Measurements from ENCODE around the gene FABP6. TPM values are rescaled to one million over a fixed set of nuclear protein-coding genes. Genes with fewer than 3 reads are reported as not detected.

Gene FABP6
- total RNA-seq, 1 experiment from 2014 or later: 5.2 TPM

GRCh38 chr5:160231783-160232342 is 2.6 kb downstream of the FABP6 start:
- Histone ChIP-seq H3K18ac (ENCODE audit: insufficient read length, low read depth, low read length) (peak overlapping the region; percentile 39), H4K5ac (ENCODE audit: insufficient read length, low read depth, low read length) (no peak overlapping the region), H3T11ph (ENCODE audit: low read length) (no peak overlapping the region), H3K23me2 (ENCODE audit: insufficient read length, low read depth, low read length, poor library complexity, severe bottlenecking) (no peaks in the 10 kb centered on the region), H3K27ac (ENCODE audit: insufficient read length, low read depth, low read length) (no peak overlapping the region), H2BK20ac (ENCODE audit: low read depth, low read length, poor library complexity, severe bottlenecking) (no peak overlapping the region), H2BK15ac (ENCODE audit: low read depth, low read length) (no peak overlapping the region), H3K4me1 (ENCODE audit: insufficient read depth, low read length) (0 out of 2 replicates have a peak, but pooled peaks cover 3% of the 10 kb centered on the region), H2BK120ac (ENCODE audit: low read depth, low read length, poor library complexity, severe bottlenecking) (no peak overlapping the region), H3K4ac (ENCODE audit: low read depth, low read length) (no peak overlapping the region), H3K9me3 (ENCODE audit: control insufficient read depth, low read depth, low read length) (no peaks in the 10 kb centered on the region), H3K79me1 (ENCODE audit: insufficient read depth, low read depth, low read length, poor library complexity, severe bottlenecking) (no peaks in the 10 kb centered on the region), H3K56ac (ENCODE audit: insufficient read length, low read depth, low read length) (no peak overlapping the region), H3K4me2 (ENCODE audit: insufficient read depth, insufficient read length, low read length) (no peak overlapping the region), H4K8ac (replicated peaks; ENCODE audit: insufficient read length, low read depth, low read length) (no peak overlapping the region), H2AK5ac (ENCODE audit: insufficient read length, low read length) (no peak overlapping the region), H4K91ac (ENCODE audit: insufficient read length, low read depth, low read length) (no peak overlapping the region), H4K20me1 (ENCODE audit: control insufficient read depth, insufficient read depth, insufficient read length) (no peaks in the 10 kb centered on the region), H3K9ac (ENCODE audit: extremely low read depth, insufficient read length, low read length) (no peak overlapping the region), H3K14ac (ENCODE audit: insufficient read depth, low read length) (no peak overlapping the region; the same call in 1 of the 2 replicates), H2AFZ (ENCODE audit: low read length) (no peak overlapping the region), H2BK12ac (ENCODE audit: insufficient read length, low read depth, low read length) (no peak overlapping the region), H3K79me2 (ENCODE audit: insufficient read depth, low read length) (no peaks in the 10 kb centered on the region), H2BK5ac (ENCODE audit: insufficient read length, low read length) (no peak overlapping the region), H3K27me3 (ENCODE audit: insufficient read depth, low read length) (no peaks in the 10 kb centered on the region), H3K23ac (ENCODE audit: insufficient read length, low read depth, low read length) (no peak overlapping the region)
- H3K36me3 Mint-ChIP-seq (ENCODE audit: insufficient read depth in 1 of 3, low read depth in 3 of 3): peaks cover 4 to 11% (median 9%) of the 10 kb centered on the region in 3 experiments; a peak in 6 of 7 replicates
- TF ChIP-seq CTCF (conservative IDR thresholded peaks at IDR 0.05): no peak
- DNase-seq: no peak
- H3K27me3 Mint-ChIP-seq (ENCODE audit: low read depth): peaks cover 2% of the 10 kb centered on the region; the same call in 1 of the 2 replicates
- peaks cover 8 to 11% of the 10 kb centered on the region in 2 experiments for H3K9me3 Mint-ChIP-seq
- peaks cover 7 to 13% of the 10 kb centered on the region in 2 experiments for H3K4me1 Mint-ChIP-seq
- H3K27ac Mint-ChIP-seq: no peak overlapping the region
- no peak overlapping the region for H3K4me3 Mint-ChIP-seq
- no CpG with 5 or more reads among the region's 10 CpGs for WGBS (ENCODE audit: extremely low coverage, insufficient read length, low lambda C conversion rate)

Measured in H9 (cell line).